Measurements from ENCODE around the gene ZNF160.
"Not testable (repeated sequence)": the region's sequence is repeated elsewhere in the genome, so short reads cannot be mapped to it uniquely, and the experiment has no call there.

Gene ZNF160

DNA sequence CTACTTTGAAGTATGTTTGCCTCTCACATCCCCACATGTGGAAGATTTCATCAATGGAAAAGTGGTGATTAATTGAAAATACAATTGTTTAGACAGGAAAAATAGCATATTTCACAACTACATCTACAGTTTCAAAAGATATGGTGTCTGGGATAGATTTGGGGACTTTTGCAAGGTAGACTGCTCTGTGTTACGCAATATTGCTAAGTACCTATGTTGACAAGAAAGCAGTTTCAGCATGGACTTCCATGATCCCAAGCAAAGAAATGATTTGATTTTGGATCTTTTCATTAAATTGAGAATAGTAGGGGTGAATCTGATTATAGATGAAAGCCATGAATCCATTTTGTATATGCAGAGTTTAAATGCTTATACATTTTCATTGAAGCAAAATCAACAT, 10.5 kb downstream of the ZNF160 start:
- no peak for DNase-seq (ENCODE audit: low spot score)

GRCh38 chr19:53091413-53092254, 11.6 kb downstream of the ZNF160 start:
- peak; percentile 66 for DNase-seq (ENCODE audit: low spot score)

DNA sequence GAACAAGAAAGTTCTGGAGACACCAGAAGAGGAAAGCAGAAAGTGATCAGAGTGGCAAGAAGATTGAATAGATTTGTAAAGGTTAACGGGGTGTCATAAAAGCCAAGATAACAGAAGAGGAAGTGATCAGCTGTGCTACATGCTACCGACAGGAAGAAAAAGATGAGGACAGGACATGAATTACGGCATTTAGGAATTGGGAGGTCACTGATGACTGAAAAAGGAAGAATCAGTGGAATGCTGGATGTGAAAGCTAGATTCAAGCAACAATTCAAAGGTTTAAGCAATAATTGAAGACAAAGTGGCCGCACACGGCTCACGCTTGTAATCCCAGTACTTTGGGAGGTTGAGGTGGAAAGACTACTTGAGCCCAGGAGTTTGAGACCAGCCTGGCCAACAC, 15.1 kb downstream of the ZNF160 start:
- no peak for DNase-seq (ENCODE audit: low spot score)

DNA sequence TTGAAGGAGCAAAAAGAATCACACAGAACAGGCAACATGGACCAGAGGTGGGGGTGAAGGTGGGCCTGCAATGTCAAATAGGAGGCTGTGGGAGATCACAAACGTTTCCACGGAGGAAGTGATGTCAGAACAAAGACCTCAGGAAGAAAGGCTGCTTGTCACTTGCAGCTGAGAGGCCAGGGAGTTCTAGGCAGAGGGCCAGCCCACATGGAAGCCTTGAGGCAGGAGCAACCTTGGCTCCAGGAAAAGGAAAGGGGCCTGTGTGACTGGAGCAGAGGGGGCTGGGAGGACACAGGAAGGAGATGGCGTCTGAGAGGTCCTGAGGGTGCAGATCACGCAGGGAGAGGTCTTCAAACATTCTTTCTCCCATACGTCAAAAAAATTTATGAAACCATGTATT, 16.3 kb downstream of the ZNF160 start:
- DNase-seq (ENCODE audit: low spot score): no peak

DNA sequence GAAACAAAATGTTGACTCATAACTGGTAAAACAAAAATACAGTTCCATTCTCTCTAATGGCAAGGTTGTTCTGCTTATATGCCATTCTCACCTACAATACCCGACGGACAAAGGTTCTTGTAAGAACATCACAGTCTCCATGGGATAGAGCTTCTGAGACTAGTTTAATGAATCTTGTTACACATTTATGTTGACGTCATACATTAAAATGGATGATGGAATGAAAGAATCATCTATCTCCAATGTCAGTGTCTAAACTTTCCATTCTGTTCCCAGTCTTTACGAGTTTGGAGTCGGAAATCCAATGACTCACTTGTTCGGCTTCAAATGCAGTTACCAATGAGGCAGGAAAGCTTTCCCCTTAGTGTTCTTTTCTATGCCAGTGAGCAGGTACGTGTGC, 17.7 kb downstream of the ZNF160 start:
- DNase-seq (ENCODE audit: low spot score): no peak

DNA sequence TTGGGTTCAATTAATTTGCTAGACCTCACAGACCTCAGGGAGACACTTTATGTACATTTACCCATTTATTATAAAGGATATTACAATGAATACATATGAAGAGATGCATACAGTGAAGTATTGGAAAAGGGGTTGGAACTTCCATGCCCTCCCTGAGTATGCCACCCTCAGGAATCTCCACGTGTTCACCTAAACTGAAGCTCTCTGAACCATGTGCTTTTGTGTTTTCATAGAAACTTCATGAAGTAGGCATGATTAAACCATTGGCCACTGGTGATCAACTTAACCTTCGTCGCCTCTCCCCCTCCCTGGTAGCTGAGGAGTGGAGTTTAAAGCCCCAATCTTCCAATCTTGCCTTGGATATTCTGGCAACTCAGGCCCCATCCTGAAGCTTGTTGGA, 20.3 kb downstream of the ZNF160 start:
- DNase-seq (ENCODE audit: low spot score): no peak

DNA sequence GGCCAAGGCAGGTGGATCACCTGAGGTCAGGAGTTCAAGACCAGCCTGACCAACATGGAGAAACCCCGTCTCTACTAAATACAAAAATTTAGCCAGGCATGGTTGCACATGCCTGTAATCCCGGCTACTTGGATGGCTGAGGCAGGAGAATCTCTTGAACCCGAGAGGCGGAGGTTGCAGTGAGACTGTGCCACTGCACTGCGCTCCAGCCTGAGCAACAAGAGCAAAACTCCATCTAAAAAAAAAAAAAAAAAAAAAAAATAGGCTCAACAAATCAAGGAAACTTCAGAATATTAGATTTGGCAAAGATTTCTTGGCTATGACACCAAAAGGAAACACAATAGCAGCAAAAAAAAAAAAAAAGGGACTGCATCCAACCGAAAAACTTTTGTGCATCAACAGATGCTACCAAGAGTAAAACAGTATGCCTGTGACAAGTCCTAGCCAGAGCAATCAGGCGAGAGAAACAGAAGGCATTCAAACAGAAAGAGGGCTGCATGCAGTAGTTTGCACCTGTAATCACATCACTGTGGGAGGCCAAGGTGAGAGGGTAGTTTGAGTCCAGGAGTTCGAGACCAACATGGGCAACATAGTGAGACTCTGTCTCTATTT, 23.8 kb downstream of the ZNF160 start:
- DNase-seq (ENCODE audit: low spot score): no peak

- no peak for DNase-seq (ENCODE audit: low spot score)
Measured at GRCh38 chr19:53078668-53079067, 24.6 kb downstream of the ZNF160 start.

DNA sequence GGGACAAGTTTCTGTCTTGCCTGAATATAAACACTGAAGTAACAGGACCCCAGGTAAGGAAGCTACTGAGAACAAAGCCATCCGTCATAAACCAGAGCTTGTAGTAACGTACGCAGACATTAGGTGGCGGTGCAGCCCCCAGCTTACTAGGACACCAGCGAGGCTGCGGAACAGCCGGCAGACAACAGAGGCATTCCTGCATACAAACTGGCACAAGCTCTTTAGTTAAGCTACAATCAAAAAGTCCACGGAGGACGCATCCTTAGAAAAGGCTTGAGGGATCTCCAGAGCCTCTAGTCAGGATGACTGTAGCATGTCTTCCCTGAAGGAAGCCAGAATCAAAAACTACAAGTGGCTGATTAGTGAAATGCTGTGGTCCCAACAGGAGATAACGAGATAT, 26.2 kb downstream of the ZNF160 start:
- DNase-seq (ENCODE audit: low spot score): peak; percentile 87

- no peak for DNase-seq (ENCODE audit: low spot score)
Measured at GRCh38 chr19:53068834-53069233, 34.4 kb downstream of the ZNF160 start.

- no peak for DNase-seq (ENCODE audit: low spot score)
Measured at GRCh38 chr19:53068199-53068598, 35.0 kb downstream of the ZNF160 start.

- DNase-seq (ENCODE audit: low spot score): peak; percentile 91
Measured at GRCh38 chr19:53057904-53058580, 45.2 kb downstream of the ZNF160 start.

DNA sequence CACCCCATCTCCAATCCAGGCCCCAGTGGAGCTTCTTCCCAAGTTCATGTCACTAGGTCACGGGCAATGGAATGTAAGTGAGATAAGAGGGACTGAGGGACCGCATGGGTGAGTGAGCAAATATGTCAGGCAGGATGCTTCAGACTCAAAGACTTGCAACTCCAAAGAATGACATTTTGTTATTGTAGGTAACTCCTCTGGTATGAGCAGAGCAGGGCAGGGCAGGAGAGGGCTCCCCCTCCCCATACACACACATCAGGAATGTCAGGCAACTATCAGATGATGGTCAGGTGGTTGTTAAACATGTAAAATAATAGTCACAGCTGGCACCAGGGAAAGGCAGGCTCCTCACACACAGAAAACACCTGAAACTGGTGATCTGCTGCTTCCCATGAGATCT, 48.1 kb downstream of the ZNF160 start:
- DNase-seq (ENCODE audit: low spot score): no peak

DNA sequence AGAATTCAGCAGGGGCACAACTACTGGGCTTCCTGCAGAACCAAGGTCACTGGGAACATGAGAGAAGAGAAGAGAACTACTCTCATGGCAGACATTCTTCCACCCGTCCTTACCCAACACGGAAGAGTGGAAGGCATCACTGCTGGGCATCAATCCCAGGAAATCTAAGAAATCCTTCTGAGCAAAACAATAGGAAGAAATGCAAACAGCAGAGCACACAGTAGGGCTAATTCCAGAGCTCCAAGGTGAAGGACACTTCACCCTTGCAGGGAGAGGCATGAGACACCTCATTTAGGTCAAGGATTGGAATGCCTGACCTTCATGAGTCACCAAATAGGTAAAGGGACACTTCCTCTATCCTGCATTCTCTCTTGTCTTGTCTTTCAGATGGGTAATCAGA, 55.8 kb downstream of the ZNF160 start:
- no peak for DNase-seq (ENCODE audit: low spot score)

DNA sequence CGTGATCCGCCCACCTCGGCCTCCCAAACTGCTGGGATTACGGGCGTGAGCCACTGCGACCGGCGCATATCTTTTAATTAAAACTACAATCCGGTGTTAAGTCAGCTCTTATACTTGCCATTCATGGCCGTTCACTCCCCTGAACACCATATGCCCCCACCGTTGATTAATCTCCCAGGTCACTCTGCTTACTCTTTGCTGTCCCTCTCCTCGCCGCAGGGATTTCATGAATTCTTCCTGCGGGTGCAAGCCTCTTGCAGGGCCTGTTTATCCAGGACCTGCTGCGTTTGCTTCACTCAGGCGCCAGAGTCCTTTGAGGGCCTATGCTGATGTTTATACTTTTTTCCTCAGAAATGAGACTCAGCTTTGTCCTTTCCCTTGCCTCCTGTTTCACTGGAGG, 57.7 kb downstream of the ZNF160 start:
- no peak for DNase-seq (ENCODE audit: low spot score)

DNA sequence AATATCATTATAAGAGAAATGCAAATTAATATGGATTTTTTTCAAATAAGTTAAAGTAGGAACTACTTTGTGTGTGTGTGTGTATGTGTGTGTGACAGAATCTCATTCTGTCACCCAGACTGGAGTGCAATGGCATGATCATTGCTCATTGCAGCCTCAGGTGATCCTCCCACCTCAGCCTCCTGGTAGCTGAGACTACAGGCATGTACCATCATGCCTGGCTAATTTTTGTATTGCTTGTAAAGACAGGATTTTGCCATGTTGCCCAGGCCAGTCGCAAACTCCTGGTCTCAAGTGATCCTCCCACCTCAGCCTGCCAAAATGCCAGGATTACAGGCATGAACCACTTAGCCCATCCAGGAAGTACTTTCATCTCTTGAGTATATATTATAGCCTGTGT, 61.9 kb downstream of the ZNF160 start:
- no peak for DNase-seq (ENCODE audit: low spot score)

- DNase-seq (ENCODE audit: low spot score): no peak
Measured at GRCh38 chr19:53037101-53038097, 65.8 kb downstream of the ZNF160 start.

- no peak for DNase-seq (ENCODE audit: low spot score)
Measured at GRCh38 chr19:53034948-53035675, 68.1 kb downstream of the ZNF160 start.

DNA sequence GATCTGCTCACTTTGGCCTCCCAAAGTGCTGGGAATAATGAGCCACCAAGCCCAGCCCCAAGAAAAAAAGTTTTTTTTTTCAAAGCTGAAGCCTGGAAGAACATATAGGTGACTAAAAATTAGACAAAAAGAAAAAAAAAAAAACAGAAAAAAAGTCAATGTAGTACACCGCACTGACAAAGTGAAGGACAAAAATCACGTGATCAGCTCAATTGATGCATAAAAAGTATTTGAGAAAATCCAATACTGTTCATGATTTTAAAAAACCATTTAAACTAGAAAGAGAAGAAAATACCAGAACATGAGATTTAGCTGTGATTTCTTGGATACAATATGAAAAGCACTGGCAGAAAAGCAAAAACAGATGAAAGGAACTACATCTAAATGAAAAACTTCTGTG, 69.2 kb downstream of the ZNF160 start:
- DNase-seq (ENCODE audit: low spot score): no peak

- DNase-seq (ENCODE audit: low spot score): not testable (repeated sequence)
Measured at GRCh38 chr19:53028306-53028705, 74.9 kb downstream of the ZNF160 start.

GRCh38 chr19:53019684-53020083, 83.5 kb downstream of the ZNF160 start:
- DNase-seq (ENCODE audit: low spot score): no peak

Data from D341Med (cell line).